Tibial nerve (tissue), 4 donors: ENCODE data around the gene MBD1.

Experiments
- CTCF ChIP-seq, 5 experiments: fragments of 200-600 bp in 3 of 5; fragments of 450-650 bp in 2 of 5; sonication (generic) in 3 of 5; IDR thresholded peaks; one replicate each; pipeline ENCODE4 v1.5.1; 2016 to 2019; ENCODE audit warnings: antibody characterized with exemption in 5 of 5, mild to moderate bottlenecking in 3 of 5, moderate library complexity in 2 of 5
- EP300 ChIP-seq, 2 donors: sonication (generic); formaldehyde crosslinking; IDR thresholded peaks; one replicate each; pipeline ENCODE4 v1.6.1; 2017; ENCODE audit warnings: antibody characterized with exemption in 2 of 2, mild to moderate bottlenecking in 1 of 2
- POLR2A ChIP-seq, 2 donors: fragments of 450-650 bp; IDR thresholded peaks; one replicate each; pipeline ENCODE4 v1.6.1; 2017; ENCODE audit warnings: antibody characterized with exemption in 2 of 2, mild to moderate bottlenecking in 2 of 2, moderate library complexity in 2 of 2

- TF ChIP-seq CTCF (IDR thresholded peaks at IDR 0.05) (no peak), POLR2A (IDR thresholded peaks at IDR 0.05) (peak in 1 of 2 donors; percentile 10), EP300 (IDR thresholded peaks at IDR 0.05) (no peak)
Measured at GRCh38 chr18:50297621-50298442, 16.5 kb upstream of the MBD1 start.
